GM12891 (cell line): ENCODE results near the gene CTTNBP2NL.

Source experiments
- DNase-seq: peaks from one replicate; pipeline ENCODE4 v3.0.0; 2011; ENCODE audit warnings: low spot score; ENCODE audit not compliant: insufficient read length
- FAIRE-seq: peaks from 2 replicates; lab custom pipeline; 2011; peaks lifted over from hg19 to GRCh38; lab: Jason Lieb, UNC
- PAX5 ChIP-seq: IDR thresholded peaks from 2 replicates; pipeline ENCODE4 v1.6.1; 2011; ENCODE audit warnings: low read length, moderate library complexity, mild to moderate bottlenecking; ENCODE audit not compliant: insufficient read depth, severe bottlenecking
- POLR2A ChIP-seq: IDR thresholded peaks from 2 replicates; pipeline ENCODE4 v1.6.1; 2011; ENCODE audit warnings: low read depth, low read length, control low read depth
- POLR2AphosphoS5 ChIP-seq: IDR thresholded peaks from 2 replicates; pipeline ENCODE4 v1.6.1; 2011; ENCODE audit warnings: low read depth, low read length, control low read depth
- POU2F2 ChIP-seq: IDR thresholded peaks from 2 replicates; pipeline ENCODE4 v1.6.1; 2011; ENCODE audit warnings: low read depth, mild to moderate bottlenecking, control low read depth, low read length, moderate library complexity
- SPI1 ChIP-seq: IDR thresholded peaks from 2 replicates; pipeline ENCODE4 v1.6.1; 2011; ENCODE audit warnings: low read depth, low read length, control low read depth
- TAF1 ChIP-seq: IDR thresholded peaks from 2 replicates; pipeline ENCODE4 v1.6.1; 2011; ENCODE audit warnings: low read depth, low read length, control low read depth

The CTTNBP2NL gene

GRCh38 chr1:112504001-112504660, 108.1 kb downstream of the CTTNBP2NL start:
- no peak for DNase-seq
- TF ChIP-seq POLR2AphosphoS5 (no peak), POU2F2 (no peak), PAX5 (no peak), SPI1 (no peak), POLR2A (no peak), TAF1 (no peak)
- no peak for FAIRE-seq

- FAIRE-seq, result no peak
- no peak for DNase-seq
- TF ChIP-seq SPI1 (no peak), POLR2A (no peak), TAF1 (no peak)
These were observed 108.8 kb downstream of the CTTNBP2NL start for GRCh38 chr1:112504661-112505399.

GRCh38 chr1:112505400-112505785, 109.4 kb downstream of the CTTNBP2NL start:
- TF ChIP-seq SPI1 (no peak), POU2F2 (no peak), POLR2AphosphoS5 (no peak), PAX5 (no peak), POLR2A (no peak), TAF1 (no peak)
- DNase-seq (no peak), FAIRE-seq (no peak)

- TF ChIP-seq POU2F2 (no peak), POLR2AphosphoS5 (no peak), SPI1 (no peak), POLR2A (no peak), PAX5 (no peak), TAF1 (no peak)
- no peak for DNase-seq
- no peak for FAIRE-seq
These were observed 109.9 kb downstream of the CTTNBP2NL start for GRCh38 chr1:112505878-112506277.

GRCh38 chr1:112506306-112506705, 110.3 kb downstream of the CTTNBP2NL start:
- DNase-seq (no peak), FAIRE-seq (no peak)

GRCh38 chr1:112506731-112507130, 110.7 kb downstream of the CTTNBP2NL start:
- no peak for FAIRE-seq
- TF ChIP-seq POLR2AphosphoS5 (no peak), TAF1 (no peak), PAX5 (no peak), SPI1 (no peak), POU2F2 (no peak), POLR2A (no peak)
- DNase-seq, result no peak

More at GRCh38 chr1:112506306-112506705, 110.3 kb downstream of the CTTNBP2NL start:
- TF ChIP-seq PAX5 (no peak), POLR2AphosphoS5 (no peak), POLR2A (no peak), POU2F2 (no peak), TAF1 (no peak), SPI1 (no peak)

GRCh38 chr1:112507336-112507735, 111.3 kb downstream of the CTTNBP2NL start:
- DNase-seq (no peak), FAIRE-seq (no peak)
- TF ChIP-seq POLR2A (no peak), POLR2AphosphoS5 (no peak), PAX5 (no peak), POU2F2 (no peak), SPI1 (no peak), TAF1 (no peak)

- peak; percentile 45 for DNase-seq
- no peak for FAIRE-seq
- TF ChIP-seq PAX5 (no peak), TAF1 (no peak)
These were observed 111.9 kb downstream of the CTTNBP2NL start for GRCh38 chr1:112507921-112508277.

GRCh38 chr1:112508278-112509004, 112.4 kb downstream of the CTTNBP2NL start, which contains the start of gene WNT2B:
WNT2B (plus strand) TSS chr1:112508965; CDS start chr1:112509263, 298 bp downstream.
- FAIRE-seq, result peak; percentile 65
- TF ChIP-seq POLR2A (no peak), SPI1 (no peak), POLR2AphosphoS5 (no peak), TAF1 (no peak), POU2F2 (no peak), PAX5 (no peak)
- DNase-seq, result peak; percentile 75
